HepG2 (cell line): ENCODE data around the gene MCOLN3. TPM values are rescaled to one million over a fixed set of nuclear protein-coding genes. Genes with fewer than 3 reads are reported as not detected.

Source experiments
- ATAC-seq: fragments of 200-7000 bp; cut with Tn5 transposase; 3 replicates; pipeline ENCODE4 v1.9.1; 2020; ENCODE audit warnings: mild to moderate bottlenecking, moderate library complexity
- BruUV-seq: library from RNA; stranded (reverse); fragments of 400-500 nt; replicated peaks from 2 replicates; lab custom pipeline; 2021; lab: Mats Ljungman, UMichigan
- CTCF ChIA-PET: fragments of 300-600 bp; formaldehyde crosslinking; extraction: SDS; loops from one replicate; lab custom pipeline; 2021; ENCODE audit warnings: low total read pairs, inconsistent platforms, low intra/inter-chr PET ratio; lab: Yijun Ruan, JAX
- POLR2A ChIA-PET: fragments of 350-600 bp; sonication (Branson Sonifier 250); formaldehyde crosslinking; loops from one replicate; lab custom pipeline; 2020; ENCODE audit warnings: antibody characterized with exemption, inconsistent platforms; lab: Yijun Ruan, JAX
- DNase-seq: peaks from one replicate; pipeline ENCODE4 v3.0.0-alpha.2; 2015; ENCODE audit warnings: low spot score
- FAIRE-seq: peaks from 3 replicates; lab custom pipeline; 2011; peaks lifted over from hg19 to GRCh38; lab: Jason Lieb, UNC
- H2AFZ ChIP-seq: one replicate; pipeline ENCODE4 v1.6.1; 2011; ENCODE audit warnings: low read length, inconsistent platforms
- H3K27ac ChIP-seq: fragments of 300-600 bp; 3 replicates; pipeline ENCODE4 v1.8.0; 2011; ENCODE audit warnings: mixed run types, mild to moderate bottlenecking, mixed read lengths, low read length, inconsistent platforms; ENCODE audit not compliant: insufficient read depth; ENCODE audit errors: extremely low read length
- H3K27me3 ChIP-seq, 2 experiments: fragments of 200-600 bp in 1 of 2; 2 replicates in 1 of 2; 3 replicates in 1 of 2; pipeline versions ENCODE4 v1.6.0 to v1.8.0; 2011; ENCODE audit warnings: low read length in 2 of 2, mild to moderate bottlenecking in 2 of 2, moderate library complexity in 2 of 2, inconsistent platforms in 1 of 2; ENCODE audit not compliant: insufficient read depth in 2 of 2, control insufficient read depth in 1 of 2
- H3K36me3 ChIP-seq, 2 experiments: fragments of 200-600 bp in 1 of 2; replicated peaks in 1 of 2; 2 replicates in 1 of 2; 3 replicates in 1 of 2; pipeline versions ENCODE4 v1.5.1 to v1.8.0; 2011; ENCODE audit warnings: low read length in 2 of 2, inconsistent platforms in 1 of 2; ENCODE audit not compliant: insufficient read depth in 2 of 2, control insufficient read depth in 1 of 2
- H3K4me1 ChIP-seq: 2 replicates; pipeline ENCODE4 v1.5.1; 2012; ENCODE audit warnings: low read length, inconsistent platforms; ENCODE audit not compliant: insufficient read depth
- H3K4me2 ChIP-seq: 2 replicates; pipeline ENCODE4 v1.6.0; 2011; ENCODE audit warnings: low read depth, low read length, inconsistent platforms
- H3K4me3 ChIP-seq, 3 experiments: fragments of 200-600 bp in 1 of 3; sonication (generic), shearing (Covaris generic) in 1 of 3; replicated peaks in 1 of 3; 2 replicates each; pipeline ENCODE4 v1.5.1; 2011 to 2016; ENCODE audit warnings: low read length in 3 of 3, inconsistent platforms in 2 of 3, low read depth in 2 of 3, mild to moderate bottlenecking in 2 of 3, control low read depth in 1 of 3, mixed read lengths in 1 of 3; ENCODE audit not compliant: insufficient read depth in 1 of 3
- H3K79me2 ChIP-seq: one replicate; pipeline ENCODE4 v1.6.1; 2011; ENCODE audit warnings: low read length, inconsistent platforms; ENCODE audit not compliant: insufficient read depth
- H3K9ac ChIP-seq: 2 replicates; pipeline ENCODE4 v1.6.0; 2011; ENCODE audit warnings: mild to moderate bottlenecking, low read depth, low read length, inconsistent platforms; ENCODE audit not compliant: insufficient read depth
- H3K9me3 ChIP-seq: 2 replicates; pipeline ENCODE4 v1.5.1; 2012; ENCODE audit warnings: mild to moderate bottlenecking, low read length
- H4K20me1 ChIP-seq: 2 replicates; pipeline ENCODE4 v1.6.0; 2011; ENCODE audit warnings: inconsistent platforms, mild to moderate bottlenecking, low read length, moderate library complexity; ENCODE audit not compliant: insufficient read depth
- RAD51 ChIP-seq: fragments of 450-650 bp; IDR thresholded peaks from 2 replicates; pipeline ENCODE4 v1.6.1; 2016; ENCODE audit warnings: borderline replicate concordance
- STAG1 ChIP-seq: sonication (generic); formaldehyde crosslinking; IDR thresholded peaks from 2 replicates; pipeline ENCODE4 v1.4.0; 2020; ENCODE audit warnings: missing genetic modification reagents
- TEAD3 ChIP-seq: optimal IDR thresholded peaks from 2 replicates; pipeline ENCODE3; 2016; ENCODE audit warnings: borderline replicate concordance
- ZFYVE20 ChIP-seq: sonication (generic); formaldehyde crosslinking; IDR thresholded peaks from 2 replicates; pipeline ENCODE4 v1.8.0; 2023; ENCODE audit warnings: low read depth, mild to moderate bottlenecking, moderate library complexity, missing genetic modification reagents, borderline replicate concordance
- ZNF772 ChIP-seq: sonication (generic); formaldehyde crosslinking; IDR thresholded peaks from 2 replicates; pipeline ENCODE4 v1.5.0; 2020; ENCODE audit warnings: mild to moderate bottlenecking, missing genetic modification reagents
- ZNF816 ChIP-seq: sonication (generic); formaldehyde crosslinking; IDR thresholded peaks from 2 replicates; pipeline ENCODE4 v1.8.0; 2022; ENCODE audit warnings: missing genetic modification reagents, mild to moderate bottlenecking, borderline replicate concordance
- WGBS: methylation state at CpG from one replicate; pipeline ENCODE4 v1.1.6; 2017; ENCODE audit warnings: low lambda C conversion rate; 5-methylcytosine and 5-hydroxymethylcytosine counted together
- in situ Hi-C: cut with HindIII; loops from 2 replicates; pipeline ENCODE4 v1.10.0; 2017; ENCODE audit warnings: low pct_unique_long_range_greater_than_20kb; ENCODE audit not compliant: extremely low pct_ligation_motif_present
- intact Hi-C: fragments of 100-400 bp; cut with micrococcal nuclease; formaldehyde crosslinking; loops from one replicate; pipeline ENCODE4 v1.10.0; 2022; ENCODE audit not compliant: unreplicated experiment
- polyA plus RNA-seq, 8 experiments: library from polyadenylated mRNA; depleted of rRNA in 3 of 8; stranded (reverse) in 7 of 8; unstranded in 1 of 8; fragments of >200 nt; fragmentation: Illumina TruSeq in 4 of 8; extraction: Trizol in 4 of 8; gene quantifications; 2 replicates each; pipeline versions ENCODE4 v1.2.1 to v1.2.3, GENCODE V29; 2011 to 2016; ENCODE audit warnings: low read depth in 4 of 8, missing spikeins in 1 of 8, mixed read lengths in 1 of 8; ENCODE audit not compliant: insufficient read depth in 1 of 8
- total RNA-seq, 5 experiments: library from RNA; depleted of rRNA; stranded (reverse); fragments of >200 nt; fragmentation: Illumina TruSeq; extraction: Trizol; gene quantifications; 2 replicates each; pipeline ENCODE4 v1.2.3, GENCODE V29; 2016; ENCODE audit warnings: low read depth in 1 of 5
- TF ChIP-seq, protein P1 (sequence below): sonication (generic); formaldehyde crosslinking; conservative IDR thresholded peaks from 2 replicates; pipeline ENCODE4 v1.8.0; 2022; ENCODE audit warnings: low read depth, missing genetic modification reagents
- TF ChIP-seq, protein P2 (sequence below), 2 experiments: fragments of 450-650 bp in 1 of 2; sonication (generic) in 1 of 2; formaldehyde crosslinking; IDR thresholded peaks; 2 replicates each; pipeline versions ENCODE4 v1.5.0 to v1.8.0; 2020 to 2022; ENCODE audit warnings: mild to moderate bottlenecking in 1 of 2, missing genetic modification reagents in 1 of 2

The MCOLN3 gene
- total and polyA plus RNA-seq, 2 of the 13 experiments (the other 11 are each of a cell fraction or from before 2014, with no cell fraction given): 0.04 TPM

DNA sequence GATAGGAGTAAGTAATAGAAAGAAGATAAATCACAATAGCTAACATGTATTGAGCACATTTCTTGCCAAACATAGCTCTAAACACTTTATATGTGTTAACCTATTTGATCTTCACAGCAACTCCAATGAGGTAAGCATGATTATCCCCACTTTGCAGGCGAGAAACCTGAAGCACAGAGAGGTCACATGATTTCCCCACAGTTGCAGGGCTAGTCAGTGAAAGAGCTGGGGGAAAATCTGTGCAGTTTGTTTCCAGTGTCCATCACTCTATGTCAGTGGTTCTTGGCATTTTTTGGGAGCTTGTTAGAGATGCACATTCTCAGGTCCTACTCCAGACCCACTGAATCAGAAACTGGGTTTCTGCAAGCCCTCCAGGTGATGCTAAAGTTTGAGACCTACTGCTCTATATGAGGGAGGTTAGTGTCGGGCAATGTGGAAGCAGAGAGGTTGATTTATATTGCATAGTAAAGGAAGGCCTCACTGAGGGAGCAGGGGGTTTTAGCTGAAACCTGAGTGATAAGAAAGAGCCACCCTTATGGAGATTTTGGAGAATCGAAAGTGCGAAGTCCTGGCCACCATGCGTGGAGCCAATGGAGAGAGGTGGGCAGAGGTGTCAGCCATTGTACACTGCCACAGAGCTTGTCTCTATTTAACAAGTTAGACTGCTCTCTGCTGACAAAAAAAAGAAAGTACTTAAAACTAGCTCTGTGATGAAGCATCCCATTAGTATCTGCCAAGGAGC is 20.9 kb downstream of the MCOLN3 start:
- ChIA-PET CTCF (interaction anchor here (2.0 kb wide), 1 partner anchor 83 kb away, joined by 10 read pairs; no protein-coding TSS in a partner anchor), POLR2A (no interaction called here)
- DNase-seq (no peak), FAIRE-seq (no peak), ATAC-seq (peak; percentile 84)
- intact Hi-C loops (loop anchor here (1.0 kb wide), 1 partner anchor 82 kb away; no protein-coding TSS in a partner anchor), in situ Hi-C loops (no loop called here)
- no peaks in the 10 kb centered on the region for H4K20me1 ChIP-seq
- H3K4me2 ChIP-seq: no peak overlapping the region
- no peaks in the 10 kb centered on the region for H3K9me3 ChIP-seq
- WGBS: 28% methylated on average over 5 of the region's 5 CpGs
- H3K9ac ChIP-seq: no peak overlapping the region
- H2AFZ ChIP-seq: no peak overlapping the region
- TF ChIP-seq TEAD3 (CRISPR knock-in tag) (no peak), ZNF816 (CRISPR knock-in tag) (no peak), RAD51 (no peak), ZFYVE20 (CRISPR knock-in tag) (no peak), STAG1 (CRISPR knock-in tag) (peak; percentile 22; the same call in 1 of the 2 replicates), ZNF772 (CRISPR knock-in tag) (no peak)
- TF ChIP-seq, protein P1, sequence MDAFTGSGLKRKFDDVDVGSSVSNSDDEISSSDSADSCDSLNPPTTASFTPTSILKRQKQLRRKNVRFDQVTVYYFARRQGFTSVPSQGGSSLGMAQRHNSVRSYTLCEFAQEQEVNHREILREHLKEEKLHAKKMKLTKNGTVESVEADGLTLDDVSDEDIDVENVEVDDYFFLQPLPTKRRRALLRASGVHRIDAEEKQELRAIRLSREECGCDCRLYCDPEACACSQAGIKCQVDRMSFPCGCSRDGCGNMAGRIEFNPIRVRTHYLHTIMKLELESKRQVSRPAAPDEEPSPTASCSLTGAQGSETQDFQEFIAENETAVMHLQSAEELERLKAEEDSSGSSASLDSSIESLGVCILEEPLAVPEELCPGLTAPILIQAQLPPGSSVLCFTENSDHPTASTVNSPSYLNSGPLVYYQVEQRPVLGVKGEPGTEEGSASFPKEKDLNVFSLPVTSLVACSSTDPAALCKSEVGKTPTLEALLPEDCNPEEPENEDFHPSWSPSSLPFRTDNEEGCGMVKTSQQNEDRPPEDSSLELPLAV (CRISPR knock-in tag): no peak
- TF ChIP-seq, protein P2, sequence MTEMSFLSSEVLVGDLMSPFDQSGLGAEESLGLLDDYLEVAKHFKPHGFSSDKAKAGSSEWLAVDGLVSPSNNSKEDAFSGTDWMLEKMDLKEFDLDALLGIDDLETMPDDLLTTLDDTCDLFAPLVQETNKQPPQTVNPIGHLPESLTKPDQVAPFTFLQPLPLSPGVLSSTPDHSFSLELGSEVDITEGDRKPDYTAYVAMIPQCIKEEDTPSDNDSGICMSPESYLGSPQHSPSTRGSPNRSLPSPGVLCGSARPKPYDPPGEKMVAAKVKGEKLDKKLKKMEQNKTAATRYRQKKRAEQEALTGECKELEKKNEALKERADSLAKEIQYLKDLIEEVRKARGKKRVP (CRISPR knock-in tag; IDR thresholded peaks at IDR 0.05): no peak
- BruUV-seq: no TSS peak
- H3K36me3 ChIP-seq: no peaks in the 10 kb centered on the region
- H3K79me2 ChIP-seq: no peaks in the 10 kb centered on the region
- no peak overlapping the region for H3K27ac ChIP-seq
- H3K4me1 ChIP-seq: no peaks in the 10 kb centered on the region
- H3K27me3 ChIP-seq: no peaks in the 10 kb centered on the region
- no peak overlapping the region for H3K4me3 ChIP-seq
